Body of pancreas (tissue), 4 donors: ENCODE results near the gene ST6GALNAC3.

Source experiments
- POLR2A ChIP-seq, 3 donors: fragments of 450-650 bp; IDR thresholded peaks; one replicate each; pipeline ENCODE4 v1.6.1; 2016; ENCODE audit warnings: antibody characterized with exemption in 3 of 3, mild to moderate bottlenecking in 2 of 3
- TF ChIP-seq, protein P1 (sequence below), 7 experiments: fragments of 450-650 bp in 4 of 7; fragments of 200-600 bp in 3 of 7; sonication (generic) in 3 of 7; IDR thresholded peaks; one replicate each; pipeline ENCODE4 v1.5.1; 2016 to 2019; ENCODE audit warnings: antibody characterized with exemption in 7 of 7

DNA sequence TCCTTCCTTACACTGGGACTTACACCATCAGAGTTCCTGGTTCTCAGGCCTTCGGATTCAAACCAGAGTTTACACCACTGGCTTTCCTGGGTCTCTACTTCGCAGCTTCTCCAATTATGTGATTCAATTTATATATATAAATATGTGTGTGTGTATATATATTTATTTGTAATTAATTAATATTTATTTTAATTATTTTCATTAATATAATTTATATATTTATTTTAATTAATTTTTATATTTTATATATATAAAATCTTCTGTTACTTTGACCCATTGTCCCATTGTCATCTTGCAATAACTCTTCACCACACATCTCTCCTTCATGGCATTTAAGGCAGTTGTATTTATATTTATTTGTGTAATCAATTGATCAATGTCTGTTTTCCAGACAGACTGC, 28.4 kb upstream of the ST6GALNAC3 start:
- TF ChIP-seq POLR2A (IDR thresholded peaks at IDR 0.05) = no peak
- TF ChIP-seq, protein P1, sequence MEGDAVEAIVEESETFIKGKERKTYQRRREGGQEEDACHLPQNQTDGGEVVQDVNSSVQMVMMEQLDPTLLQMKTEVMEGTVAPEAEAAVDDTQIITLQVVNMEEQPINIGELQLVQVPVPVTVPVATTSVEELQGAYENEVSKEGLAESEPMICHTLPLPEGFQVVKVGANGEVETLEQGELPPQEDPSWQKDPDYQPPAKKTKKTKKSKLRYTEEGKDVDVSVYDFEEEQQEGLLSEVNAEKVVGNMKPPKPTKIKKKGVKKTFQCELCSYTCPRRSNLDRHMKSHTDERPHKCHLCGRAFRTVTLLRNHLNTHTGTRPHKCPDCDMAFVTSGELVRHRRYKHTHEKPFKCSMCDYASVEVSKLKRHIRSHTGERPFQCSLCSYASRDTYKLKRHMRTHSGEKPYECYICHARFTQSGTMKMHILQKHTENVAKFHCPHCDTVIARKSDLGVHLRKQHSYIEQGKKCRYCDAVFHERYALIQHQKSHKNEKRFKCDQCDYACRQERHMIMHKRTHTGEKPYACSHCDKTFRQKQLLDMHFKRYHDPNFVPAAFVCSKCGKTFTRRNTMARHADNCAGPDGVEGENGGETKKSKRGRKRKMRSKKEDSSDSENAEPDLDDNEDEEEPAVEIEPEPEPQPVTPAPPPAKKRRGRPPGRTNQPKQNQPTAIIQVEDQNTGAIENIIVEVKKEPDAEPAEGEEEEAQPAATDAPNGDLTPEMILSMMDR (IDR thresholded peaks at IDR 0.05) = no peak
